Measurements from ENCODE around the gene FOXM1.

DNA sequence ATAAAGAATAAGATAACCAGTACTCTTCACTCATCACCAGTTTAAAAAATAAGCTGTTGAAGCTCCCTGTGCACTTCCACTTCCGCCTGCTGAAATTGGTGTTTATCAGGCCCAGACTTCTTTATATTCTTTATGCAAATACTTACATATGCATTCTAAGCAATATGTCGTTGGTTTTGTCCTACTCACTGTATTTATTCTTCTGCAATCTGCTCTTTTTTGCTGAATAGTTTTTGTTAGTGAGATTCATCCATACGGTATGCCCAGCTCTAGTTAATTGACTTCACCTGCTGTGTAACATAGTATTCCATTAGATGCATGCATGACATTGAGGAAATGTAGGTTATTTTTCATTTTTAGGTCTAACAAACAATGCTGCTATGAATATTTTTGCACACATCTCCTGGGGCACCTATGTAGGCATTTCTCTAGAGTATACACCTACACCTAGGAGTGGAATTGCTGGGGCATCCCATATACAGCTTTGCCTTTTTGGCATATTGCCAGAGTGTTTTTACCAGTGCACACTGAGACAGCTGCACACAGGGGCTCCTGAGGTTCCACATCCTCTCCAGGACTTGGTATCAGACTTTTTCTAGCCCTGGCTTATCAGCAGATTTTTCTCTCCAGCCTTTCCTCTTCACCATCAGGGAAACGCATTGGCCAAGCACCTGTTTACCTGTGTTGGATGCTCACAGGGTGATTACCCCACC is 41.1 kb downstream of the FOXM1 start:
- TF ChIP-seq, protein P1, sequence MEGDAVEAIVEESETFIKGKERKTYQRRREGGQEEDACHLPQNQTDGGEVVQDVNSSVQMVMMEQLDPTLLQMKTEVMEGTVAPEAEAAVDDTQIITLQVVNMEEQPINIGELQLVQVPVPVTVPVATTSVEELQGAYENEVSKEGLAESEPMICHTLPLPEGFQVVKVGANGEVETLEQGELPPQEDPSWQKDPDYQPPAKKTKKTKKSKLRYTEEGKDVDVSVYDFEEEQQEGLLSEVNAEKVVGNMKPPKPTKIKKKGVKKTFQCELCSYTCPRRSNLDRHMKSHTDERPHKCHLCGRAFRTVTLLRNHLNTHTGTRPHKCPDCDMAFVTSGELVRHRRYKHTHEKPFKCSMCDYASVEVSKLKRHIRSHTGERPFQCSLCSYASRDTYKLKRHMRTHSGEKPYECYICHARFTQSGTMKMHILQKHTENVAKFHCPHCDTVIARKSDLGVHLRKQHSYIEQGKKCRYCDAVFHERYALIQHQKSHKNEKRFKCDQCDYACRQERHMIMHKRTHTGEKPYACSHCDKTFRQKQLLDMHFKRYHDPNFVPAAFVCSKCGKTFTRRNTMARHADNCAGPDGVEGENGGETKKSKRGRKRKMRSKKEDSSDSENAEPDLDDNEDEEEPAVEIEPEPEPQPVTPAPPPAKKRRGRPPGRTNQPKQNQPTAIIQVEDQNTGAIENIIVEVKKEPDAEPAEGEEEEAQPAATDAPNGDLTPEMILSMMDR (IDR thresholded peaks at IDR 0.05), result no peak
- no peak for TF ChIP-seq POLR2A (IDR thresholded peaks at IDR 0.05)
